Psoas muscle (tissue), 8 donors: ENCODE results near the gene ASAP2. TPM values are rescaled to one million over a fixed set of nuclear protein-coding genes. Genes with fewer than 3 reads are reported as not detected.

Experiments
- ATAC-seq, 4 donors: fragments of 200-7000 bp; cut with Tn5 transposase; one replicate each; pipeline ENCODE4 v1.9.1; 2020; ENCODE audit warnings: moderate library complexity in 3 of 4, mild to moderate bottlenecking in 2 of 4
- DNase-seq, 2 donors: peaks; one replicate each; pipeline ENCODE4 v3.0.0-alpha.2; 2020
- H3K27ac ChIP-seq: fragments of 200-600 bp; one replicate; pipeline ENCODE4 v1.8.0; 2022
- H3K27me3 ChIP-seq, 3 donors: fragments of 200-600 bp in 1 of 3; one replicate each; pipeline versions ENCODE4 v1.6.1 to v1.8.0; 2013 to 2022; ENCODE audit warnings: low read length in 2 of 3, mild to moderate bottlenecking in 2 of 3, moderate library complexity in 1 of 3; ENCODE audit not compliant: insufficient read depth in 3 of 3
- H3K36me3 ChIP-seq, 2 donors: fragments of 200-600 bp in 1 of 2; one replicate each; pipeline versions ENCODE4 v1.6.1 to v1.8.0; 2013 to 2022; ENCODE audit warnings: low read depth in 1 of 2, mild to moderate bottlenecking in 1 of 2, moderate library complexity in 1 of 2; ENCODE audit not compliant: insufficient read depth in 1 of 2
- H3K4me1 ChIP-seq: fragments of 200-600 bp; one replicate; pipeline ENCODE4 v1.8.0; 2022
- H3K4me3 ChIP-seq: fragments of 200-600 bp; one replicate; pipeline ENCODE4 v1.8.0; 2022; ENCODE audit warnings: mild to moderate bottlenecking
- H3K9me3 ChIP-seq: fragments of 200-600 bp; one replicate; pipeline ENCODE4 v1.8.0; 2022
- CTCF ChIP-seq: fragments of 200-600 bp; IDR thresholded peaks from one replicate; pipeline ENCODE4 v1.8.0; 2022; ENCODE audit warnings: antibody characterized with exemption
- WGBS, 3 donors: extraction: QIAGEN DNeasy Blood & Tissue Kit; methylation state at CpG; one replicate each; pipeline versions ENCODE4 v1.1.6 to v1.1.7; 2013; 5-methylcytosine and 5-hydroxymethylcytosine counted together
- intact Hi-C, 2 donors: fragments of 100-400 bp; cut with DNase I; formaldehyde crosslinking; loops; one replicate each; pipeline versions ENCODE4 v1.11.0 to v1.14.2; 2022
- polyA plus RNA-seq, 3 donors: library from polyadenylated mRNA; stranded (reverse); fragments of 200-250 nt; gene quantifications; one replicate each; pipeline ENCODE4 v1.2.3, GENCODE V29; 2013
- total RNA-seq, 4 donors: library from RNA; stranded (reverse); fragmentation: NEBNext Ultra II Directional in 2 of 4; extraction: Animal tissue kit (Norgen Biotek cat#: 25700) in 2 of 4; gene quantifications; one replicate each; pipeline versions ENCODE4 v1.2.1 to v1.2.4, GENCODE V29; 2021 to 2023
- donor health status: healthy with polysubstance abuse.
- donor health status: DM: no; HTN: no; CAD: no; lungs with moderate emphysema.
- donor health status: Bipolar disorder and iron deficiency.
- donor health status: healthy.
- donor health status: DM: yes; HTN: yes; CAD: no.
- donor health status: DM: no; HTN: no; CAD: no.
- donor health status: DM: no; HTN: no; CAD: no.
- donor health status: DM: yes; HTN: yes; CAD: no.

The ASAP2 gene
- total and polyA plus RNA-seq, 7 donors, result 1.6 to 9.0 (median 3.3) TPM

GRCh38 chr2:9403924-9404323 is 197.3 kb downstream of the ASAP2 start:
- no peak overlapping the region for H3K27ac ChIP-seq
- peaks cover 0 to 3% (median 0%) of the 10 kb centered on the region in 3 donors for H3K27me3 ChIP-seq
- H3K9me3 ChIP-seq, result no peaks in the 10 kb centered on the region
- TF ChIP-seq CTCF, result no peak
- no peaks in the 10 kb centered on the region for H3K4me1 ChIP-seq
- no peak for ATAC-seq
- no peak for DNase-seq
- H3K36me3 ChIP-seq, result peaks cover 7 to 59% of the 10 kb centered on the region in 2 donors
- H3K4me3 ChIP-seq, result no peak overlapping the region
- intact Hi-C loops, result no loop called here
- WGBS, 3 donors, result 71 to 74% (median 71%) methylated on average over 2 of the region's 2 CpGs

GRCh38 chr2:9404451-9404850 is 197.8 kb downstream of the ASAP2 start:
- Histone ChIP-seq H3K27me3 (peaks cover 0 to 3% (median 0%) of the 10 kb centered on the region in 3 donors), H3K27ac (no peak overlapping the region), H3K4me1 (no peaks in the 10 kb centered on the region), H3K36me3 (peaks cover 7 to 64% of the 10 kb centered on the region in 2 donors), H3K9me3 (no peaks in the 10 kb centered on the region), H3K4me3 (no peak overlapping the region)
- ATAC-seq (no peak), DNase-seq (no peak)
- no peak for TF ChIP-seq CTCF
- 82 to 88% (median 86%) methylated on average over 4 of the region's 4 CpGs for WGBS, 3 donors
- intact Hi-C loops, result no loop called here

DNA sequence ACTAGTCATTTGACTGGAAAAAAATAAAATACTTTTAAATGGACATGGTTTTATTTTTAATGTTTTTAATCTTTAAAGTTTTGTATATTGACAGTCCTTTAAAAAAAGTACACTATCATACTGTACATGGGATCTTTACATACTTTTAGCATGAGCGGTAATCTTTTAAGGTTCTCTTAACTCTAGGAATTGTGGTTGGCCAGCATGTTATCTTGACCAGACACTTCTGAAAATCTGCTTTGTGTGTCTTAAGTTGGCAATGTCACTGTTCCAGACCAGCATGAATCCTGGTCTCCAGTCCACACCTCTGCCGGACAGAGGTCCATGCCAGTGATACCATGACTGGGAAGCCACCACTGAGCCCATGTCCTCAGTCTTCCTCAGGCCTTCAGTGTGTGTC is 199.0 kb downstream of the ASAP2 start:
- ATAC-seq, result no peak

DNA sequence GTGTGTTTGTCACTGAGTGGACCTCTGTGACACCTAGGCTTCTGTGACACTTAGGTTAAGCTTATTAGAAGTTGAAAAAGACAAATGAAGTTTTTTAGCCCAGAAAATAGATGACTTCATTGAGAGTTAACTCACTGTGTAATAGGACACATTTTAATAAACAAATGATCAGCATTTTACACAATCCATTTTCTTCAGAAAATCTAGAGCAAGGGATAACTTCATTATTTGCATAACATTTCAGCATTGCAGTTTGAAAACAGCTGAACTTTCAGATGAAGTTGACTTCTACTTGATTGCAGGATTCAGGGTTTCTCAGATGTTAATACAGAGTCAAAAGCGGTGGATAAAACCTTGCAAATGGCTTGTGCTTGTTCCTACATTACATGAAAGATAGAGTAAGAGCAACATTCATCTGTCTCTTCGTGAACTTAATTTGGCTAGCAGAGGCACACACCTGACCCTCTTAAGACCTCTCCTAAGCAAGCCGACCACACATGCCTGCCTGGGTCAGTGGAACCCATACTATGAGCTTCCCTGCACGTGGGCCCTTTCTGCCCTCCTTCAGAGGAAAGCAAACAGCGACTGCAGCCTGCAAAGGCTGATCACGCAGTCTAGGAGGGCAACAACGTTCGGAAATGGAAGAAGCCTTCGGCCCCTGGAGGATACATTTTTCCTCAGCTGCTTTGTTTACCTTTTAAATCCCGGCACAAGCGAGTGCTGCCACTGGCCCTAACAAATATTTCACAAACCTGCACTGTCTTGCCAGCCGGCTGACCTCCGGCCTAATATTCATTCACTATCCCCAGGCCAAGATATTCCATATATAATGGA is 200.1 kb downstream of the ASAP2 start:
- no peak for ATAC-seq
- WGBS, 3 donors, result 68 to 69% (median 69%) methylated on average over 13 of the region's 13 CpGs
- H3K9me3 ChIP-seq, result no peaks in the 10 kb centered on the region
- TF ChIP-seq CTCF, result no peak
- H3K4me3 ChIP-seq, result no peak overlapping the region
- no peaks in the 10 kb centered on the region for H3K4me1 ChIP-seq
- intact Hi-C loops, result no loop called here
- no peak overlapping the region for H3K27ac ChIP-seq
- DNase-seq, result no peak
- peaks cover 0 to 3% (median 0%) of the 10 kb centered on the region in 3 donors for H3K27me3 ChIP-seq
- H3K36me3 ChIP-seq, result peaks cover 7 to 86% of the 10 kb centered on the region in 2 donors

More for the DNA sequence above, 199.0 kb downstream of the ASAP2 start:
- Histone ChIP-seq H3K9me3 (no peaks in the 10 kb centered on the region), H3K36me3 (peaks cover 7 to 76% of the 10 kb centered on the region in 2 donors), H3K27me3 (peaks cover 0 to 3% (median 0%) of the 10 kb centered on the region in 3 donors), H3K4me3 (no peak overlapping the region), H3K27ac (no peak overlapping the region), H3K4me1 (no peaks in the 10 kb centered on the region)
- no peak for DNase-seq
- WGBS, 3 donors, result 86 to 92% (median 91%) methylated on average over 2 of the region's 2 CpGs
- intact Hi-C loops, result no loop called here
- no peak for TF ChIP-seq CTCF
